Measurements from ENCODE around the gene IL17B. TPM values are rescaled to one million over a fixed set of nuclear protein-coding genes. Genes with fewer than 3 reads are reported as not detected.

Gene IL17B
- total and polyA plus RNA-seq, 9 of the 15 experiments (the other 6 are each of a cell fraction or from before 2014, with no cell fraction given): 0.28 to 2.6 (median 0.53) TPM; not detected in 2

DNA sequence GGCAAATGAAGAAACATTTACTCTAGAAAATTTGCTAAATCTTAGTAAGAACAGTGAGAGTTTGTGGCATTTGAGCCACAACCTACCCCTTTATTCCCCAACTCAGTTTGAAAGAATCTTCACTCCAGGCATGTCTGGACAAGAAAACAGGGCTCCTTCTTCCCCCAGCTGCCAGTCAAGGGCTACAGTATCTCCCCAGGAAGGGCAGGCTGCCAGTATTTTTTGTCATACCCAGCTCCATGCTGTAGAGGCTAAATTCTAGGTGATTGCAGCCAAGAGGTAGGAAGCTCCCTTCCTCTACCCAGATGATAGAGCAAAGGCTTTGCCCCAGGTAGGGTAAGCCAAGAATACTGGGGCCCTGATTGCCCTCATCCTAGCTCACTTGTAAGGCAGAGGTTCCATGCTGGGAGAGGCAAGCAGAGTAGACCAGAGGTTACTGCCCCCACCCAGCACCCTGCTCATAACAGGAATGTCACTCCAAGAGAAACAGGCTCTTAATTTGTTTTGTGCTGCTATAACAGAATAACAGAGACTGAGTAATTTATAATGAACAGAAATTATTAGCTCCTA, 53.8 kb downstream of the IL17B start (continued):
- TF ChIP-seq, protein P1, sequence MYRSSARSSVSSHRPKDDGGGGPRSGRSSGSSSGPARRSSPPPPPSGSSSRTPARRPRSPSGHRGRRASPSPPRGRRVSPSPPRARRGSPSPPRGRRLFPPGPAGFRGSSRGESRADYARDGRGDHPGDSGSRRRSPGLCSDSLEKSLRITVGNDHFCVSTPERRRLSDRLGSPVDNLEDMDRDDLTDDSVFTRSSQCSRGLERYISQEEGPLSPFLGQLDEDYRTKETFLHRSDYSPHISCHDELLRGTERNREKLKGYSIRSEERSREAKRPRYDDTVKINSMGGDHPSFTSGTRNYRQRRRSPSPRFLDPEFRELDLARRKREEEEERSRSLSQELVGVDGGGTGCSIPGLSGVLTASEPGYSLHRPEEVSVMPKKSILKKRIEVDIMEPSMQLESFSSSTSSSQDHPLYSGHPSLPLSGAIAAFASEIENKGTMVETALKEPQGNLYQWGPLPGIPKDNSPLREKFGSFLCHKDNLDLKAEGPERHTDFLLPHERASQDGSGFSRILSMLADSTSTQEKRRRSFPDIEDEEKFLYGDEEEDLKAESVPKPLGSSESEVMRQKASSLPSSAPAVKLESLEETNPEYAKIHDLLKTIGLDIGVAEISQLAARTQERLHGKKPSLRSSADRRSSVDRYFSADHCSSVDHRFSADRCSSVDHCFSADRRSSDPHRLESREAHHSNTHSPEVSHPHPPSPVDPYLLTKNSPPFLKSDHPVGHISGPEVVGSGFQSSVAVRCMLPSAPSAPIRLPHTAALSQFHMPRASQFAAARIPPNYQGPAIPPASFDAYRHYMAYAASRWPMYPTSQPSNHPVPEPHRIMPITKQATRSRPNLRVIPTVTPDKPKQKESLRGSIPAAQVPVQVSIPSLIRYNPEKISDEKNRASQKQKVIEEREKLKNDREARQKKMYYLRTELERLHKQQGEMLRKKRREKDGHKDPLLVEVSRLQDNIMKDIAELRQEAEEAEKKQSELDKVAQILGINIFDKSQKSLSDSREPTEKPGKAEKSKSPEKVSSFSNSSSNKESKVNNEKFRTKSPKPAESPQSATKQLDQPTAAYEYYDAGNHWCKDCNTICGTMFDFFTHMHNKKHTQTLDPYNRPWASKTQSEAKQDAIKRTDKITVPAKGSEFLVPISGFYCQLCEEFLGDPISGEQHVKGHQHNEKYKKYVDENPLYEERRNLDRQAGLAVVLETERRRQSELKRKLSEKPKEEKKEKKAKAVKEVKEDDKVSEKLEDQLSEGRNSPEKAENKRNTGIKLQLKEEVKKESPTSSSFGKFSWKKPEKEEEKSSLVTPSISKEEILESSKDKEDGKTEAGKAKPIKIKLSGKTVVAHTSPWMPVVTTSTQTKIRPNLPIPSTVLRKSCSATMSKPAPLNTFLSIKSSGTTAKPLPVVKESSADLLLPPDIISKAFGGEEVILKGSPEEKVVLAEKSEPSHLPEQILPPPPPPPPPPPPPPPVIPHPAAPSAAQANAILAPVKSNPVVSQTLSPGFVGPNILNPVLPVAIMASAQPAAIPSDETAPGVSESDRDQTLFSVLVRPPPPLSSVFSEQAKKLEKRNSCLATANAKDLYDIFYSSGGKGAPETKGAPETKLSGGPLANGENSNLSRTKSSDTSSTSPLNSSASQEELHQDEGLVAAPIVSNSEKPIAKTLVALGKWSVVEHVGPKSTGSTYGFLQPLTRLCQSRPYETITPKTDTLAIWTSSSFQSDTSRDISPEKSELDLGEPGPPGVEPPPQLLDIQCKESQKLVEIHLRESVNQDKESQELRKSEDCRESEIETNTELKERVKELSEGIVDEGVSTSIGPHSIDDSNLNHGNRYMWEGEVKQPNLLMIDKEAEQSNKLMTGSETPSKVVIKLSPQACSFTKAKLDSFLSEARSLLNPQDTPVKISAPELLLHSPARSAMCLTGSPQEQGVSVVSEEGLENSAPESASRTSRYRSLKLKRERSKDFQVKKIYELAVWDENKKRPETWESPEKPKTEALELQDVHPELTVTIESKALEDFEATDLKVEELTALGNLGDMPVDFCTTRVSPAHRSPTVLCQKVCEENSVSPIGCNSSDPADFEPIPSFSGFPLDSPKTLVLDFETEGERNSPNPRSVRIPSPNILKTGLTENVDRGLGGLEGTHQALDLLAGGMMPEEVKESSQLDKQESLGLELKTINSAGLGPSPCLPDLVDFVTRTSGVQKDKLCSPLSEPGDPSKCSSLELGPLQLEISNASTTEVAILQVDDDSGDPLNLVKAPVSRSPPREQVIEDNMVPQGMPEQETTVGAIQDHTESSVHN (IDR thresholded peaks at IDR 0.05; ENCODE audit: borderline replicate concordance in 1 of 2, low read depth in 1 of 2): no peak
- TF ChIP-seq ELF1 (tag; IDR thresholded peaks at IDR 0.05) (no peak), ZNF121 (CRISPR knock-in tag; conservative IDR thresholded peaks at IDR 0.05) (no peak)
- TF ChIP-seq, protein P2, sequence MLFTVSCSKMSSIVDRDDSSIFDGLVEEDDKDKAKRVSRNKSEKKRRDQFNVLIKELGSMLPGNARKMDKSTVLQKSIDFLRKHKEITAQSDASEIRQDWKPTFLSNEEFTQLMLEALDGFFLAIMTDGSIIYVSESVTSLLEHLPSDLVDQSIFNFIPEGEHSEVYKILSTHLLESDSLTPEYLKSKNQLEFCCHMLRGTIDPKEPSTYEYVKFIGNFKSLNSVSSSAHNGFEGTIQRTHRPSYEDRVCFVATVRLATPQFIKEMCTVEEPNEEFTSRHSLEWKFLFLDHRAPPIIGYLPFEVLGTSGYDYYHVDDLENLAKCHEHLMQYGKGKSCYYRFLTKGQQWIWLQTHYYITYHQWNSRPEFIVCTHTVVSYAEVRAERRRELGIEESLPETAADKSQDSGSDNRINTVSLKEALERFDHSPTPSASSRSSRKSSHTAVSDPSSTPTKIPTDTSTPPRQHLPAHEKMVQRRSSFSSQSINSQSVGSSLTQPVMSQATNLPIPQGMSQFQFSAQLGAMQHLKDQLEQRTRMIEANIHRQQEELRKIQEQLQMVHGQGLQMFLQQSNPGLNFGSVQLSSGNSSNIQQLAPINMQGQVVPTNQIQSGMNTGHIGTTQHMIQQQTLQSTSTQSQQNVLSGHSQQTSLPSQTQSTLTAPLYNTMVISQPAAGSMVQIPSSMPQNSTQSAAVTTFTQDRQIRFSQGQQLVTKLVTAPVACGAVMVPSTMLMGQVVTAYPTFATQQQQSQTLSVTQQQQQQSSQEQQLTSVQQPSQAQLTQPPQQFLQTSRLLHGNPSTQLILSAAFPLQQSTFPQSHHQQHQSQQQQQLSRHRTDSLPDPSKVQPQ (CRISPR knock-in tag; IDR thresholded peaks at IDR 0.05; ENCODE audit: borderline replicate concordance): no peak

All from K562 (cell line).